RPMI7951 (cell line): ENCODE results near the gene ITGA1. TPM values are rescaled to one million over a fixed set of nuclear protein-coding genes. Genes with fewer than 3 reads are reported as not detected.
A peak's percentile ranks its signal among the peaks of the same experiment; 100 is the strongest.
"Not testable (repeated sequence)": the region's sequence is repeated elsewhere in the genome, so short reads cannot be mapped to it uniquely, and the experiment has no call there.

Source experiments
- DNase-seq: peaks from one replicate; pipeline ENCODE4 v3.0.0-alpha.2; 2012; ENCODE audit warnings: low read depth
- total RNA-seq: library from RNA; depleted of rRNA; stranded (reverse); fragments of >200 nt; shearing (Covaris generic); gene quantifications from 2 replicates; pipeline ENCODE4 v1.2.3, GENCODE V29; 2014

Gene ITGA1
- total RNA-seq, 1 experiment from 2014 or later, result 47.7 TPM

DNA sequence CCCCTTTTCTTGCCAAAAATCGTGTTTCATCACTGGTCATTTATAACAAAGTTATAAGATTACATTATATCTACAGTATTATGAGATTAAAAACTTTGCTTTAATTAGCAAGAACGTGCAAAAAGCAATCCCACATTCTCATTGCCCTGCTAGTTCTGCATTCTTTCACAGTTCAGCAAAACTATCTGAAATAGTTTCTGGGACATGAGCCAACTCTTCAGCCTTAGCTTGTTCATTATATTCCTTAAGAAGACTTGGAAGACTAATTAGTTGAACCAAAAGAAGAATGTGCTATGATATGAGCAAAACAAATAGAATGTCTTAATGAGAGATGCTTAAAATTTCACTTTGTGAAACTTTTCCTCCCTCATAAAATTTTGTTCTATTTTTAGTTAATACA is 76.7 kb downstream of the ITGA1 start:
- peak; percentile 54 for DNase-seq

DNA sequence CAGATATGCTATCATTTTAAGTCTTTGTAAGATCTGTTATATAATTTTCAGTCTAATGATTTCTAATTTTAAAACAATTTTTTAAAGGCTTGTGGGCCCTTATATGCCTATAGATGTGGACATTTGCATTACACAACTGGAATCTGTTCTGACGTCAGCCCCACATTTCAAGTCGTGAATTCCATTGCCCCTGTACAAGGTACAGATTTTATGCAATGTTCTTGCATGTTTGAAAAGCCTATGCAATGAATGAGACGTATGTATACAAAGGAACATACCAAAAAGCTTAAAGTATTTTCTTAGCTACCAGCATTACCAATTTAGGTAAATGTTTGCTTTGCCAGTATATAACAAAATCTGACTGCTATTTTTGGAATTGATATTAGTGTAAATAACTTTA is 77.2 kb downstream of the ITGA1 start:
- DNase-seq, result no peak

DNA sequence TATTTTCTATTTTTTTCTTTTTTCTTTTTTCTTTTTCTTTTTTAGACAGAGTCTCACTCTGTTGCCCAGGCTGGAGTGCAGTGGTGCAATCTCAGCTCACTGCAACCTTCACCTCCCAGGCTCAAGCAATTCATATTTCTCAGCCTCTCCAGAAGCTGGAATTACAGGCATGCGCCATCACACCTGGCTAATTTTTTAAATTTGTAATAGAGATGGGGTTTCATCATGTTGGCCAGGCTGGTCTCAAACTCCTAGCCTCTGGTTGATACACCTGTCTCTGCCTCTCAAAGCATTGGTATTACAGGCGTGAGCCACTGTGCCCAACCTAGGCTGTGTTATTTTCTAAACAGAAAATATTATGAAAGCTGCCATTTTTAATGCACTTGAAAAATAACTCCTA is 78.3 kb downstream of the ITGA1 start:
- DNase-seq, result not testable (repeated sequence)

DNA sequence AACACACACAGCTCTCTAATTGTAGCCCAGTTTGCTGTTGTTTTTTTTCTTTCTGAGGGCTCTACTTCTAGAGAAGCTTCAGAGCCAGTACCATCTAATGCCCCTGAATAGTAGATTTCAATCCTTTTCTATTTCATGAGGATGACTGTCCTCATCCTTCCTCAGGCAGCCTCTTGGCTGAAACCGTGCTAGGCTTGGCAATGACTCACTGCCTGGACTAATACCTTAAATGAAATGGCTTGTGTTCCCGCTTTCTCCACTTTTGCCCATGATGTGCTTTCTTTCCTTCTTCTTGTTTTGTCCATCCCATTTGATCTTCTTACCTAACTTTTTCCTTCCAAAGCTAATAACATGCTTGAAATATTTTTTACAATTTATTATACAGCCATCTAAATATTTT is 80.1 kb downstream of the ITGA1 start:
- peak; percentile 42 for DNase-seq

DNA sequence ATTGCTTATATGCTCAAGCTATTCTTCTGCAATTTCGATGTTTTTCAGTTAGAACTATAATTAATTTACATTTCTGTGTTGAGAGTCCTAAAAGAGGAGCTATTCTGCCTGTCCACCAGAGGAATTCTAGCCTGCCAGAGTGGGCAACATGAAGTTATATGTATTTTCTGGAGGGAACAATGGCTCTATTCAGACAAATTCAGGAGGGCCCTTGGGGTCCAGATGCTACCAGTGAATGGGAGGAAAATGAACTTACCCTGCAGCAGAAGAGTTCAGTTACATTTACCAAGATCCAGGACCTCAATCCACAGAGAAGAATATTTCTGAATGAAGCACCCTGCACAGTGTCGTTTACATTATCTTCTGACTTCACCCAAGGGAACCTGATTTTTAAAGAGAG is 80.7 kb downstream of the ITGA1 start:
- DNase-seq, result no peak

DNA sequence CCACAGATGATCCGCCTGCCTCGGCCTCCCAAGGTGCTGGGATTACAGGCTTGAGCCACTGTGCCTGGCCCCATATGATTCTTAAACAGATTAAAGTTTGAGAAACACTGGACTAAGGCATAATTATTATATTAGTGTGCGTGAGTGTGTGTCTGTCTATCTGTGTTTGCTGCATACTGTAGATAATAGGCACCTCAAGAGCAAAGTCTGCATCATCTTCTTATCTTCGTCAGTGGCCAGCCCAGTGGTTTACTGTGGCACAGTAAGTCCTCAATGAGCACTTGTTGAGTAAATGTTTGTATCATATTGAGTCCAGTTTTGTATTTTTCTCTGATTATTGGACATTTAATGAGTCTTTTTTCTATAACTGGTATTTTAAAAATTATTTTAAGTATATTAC is 81.7 kb downstream of the ITGA1 start:
- no peak for DNase-seq

DNA sequence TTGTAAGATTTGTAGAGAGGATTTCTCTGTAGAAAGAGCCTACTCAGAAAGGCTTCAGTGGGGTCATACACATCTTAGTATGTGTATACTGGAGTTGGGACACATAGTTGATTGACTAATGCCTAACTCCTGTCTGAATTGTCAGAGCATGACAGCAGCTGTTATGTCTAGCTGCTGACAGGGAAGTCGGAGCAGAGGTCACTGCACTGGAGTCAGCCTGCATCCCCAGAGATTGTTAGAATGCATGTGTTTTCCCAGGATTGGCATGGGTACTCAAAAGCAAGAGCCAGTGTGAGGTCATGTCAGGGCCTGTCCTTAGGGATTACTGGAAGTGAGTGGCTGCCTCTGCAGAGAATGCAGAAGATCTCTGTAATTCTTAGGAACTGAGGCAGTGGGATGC is 82.7 kb downstream of the ITGA1 start:
- DNase-seq, result no peak

DNA sequence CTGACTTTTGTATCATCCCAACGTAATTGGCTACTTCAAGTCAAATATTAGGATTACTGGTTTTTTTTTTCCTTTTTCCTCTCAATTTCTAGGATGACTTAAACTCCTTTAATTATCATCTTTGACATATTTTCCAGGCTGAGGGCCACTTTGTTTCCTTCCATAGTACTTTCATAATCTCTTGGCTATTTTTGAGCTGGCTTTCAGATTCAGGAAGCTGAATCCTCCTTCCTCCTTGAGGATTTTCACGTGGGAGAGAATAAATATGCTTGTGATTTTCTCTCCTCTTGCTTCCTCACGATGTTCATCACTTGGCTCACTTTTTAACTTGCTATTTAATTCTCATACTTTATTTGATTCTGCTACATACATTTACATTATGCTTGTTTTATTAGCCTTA is 88.1 kb downstream of the ITGA1 start:
- no peak for DNase-seq

DNA sequence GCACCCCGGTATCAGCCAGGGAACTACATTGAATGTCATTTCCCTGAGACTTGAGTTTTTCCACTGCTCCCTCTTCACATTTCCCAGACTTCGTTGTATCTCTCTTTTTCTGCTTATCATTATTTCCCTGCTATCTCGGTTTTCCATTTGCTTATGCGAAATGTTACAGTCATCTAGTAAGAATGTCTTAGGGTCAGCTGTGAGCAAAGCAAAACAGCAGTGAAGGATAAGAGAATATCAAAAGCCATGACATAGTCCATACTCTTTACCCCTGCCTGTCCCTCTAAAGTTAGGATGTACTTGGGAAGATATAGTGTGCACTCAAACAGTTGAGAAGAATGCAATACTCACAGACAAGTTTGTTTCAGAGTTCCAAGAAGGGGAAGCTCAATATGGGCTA is 88.7 kb downstream of the ITGA1 start:
- no peak for DNase-seq

DNA sequence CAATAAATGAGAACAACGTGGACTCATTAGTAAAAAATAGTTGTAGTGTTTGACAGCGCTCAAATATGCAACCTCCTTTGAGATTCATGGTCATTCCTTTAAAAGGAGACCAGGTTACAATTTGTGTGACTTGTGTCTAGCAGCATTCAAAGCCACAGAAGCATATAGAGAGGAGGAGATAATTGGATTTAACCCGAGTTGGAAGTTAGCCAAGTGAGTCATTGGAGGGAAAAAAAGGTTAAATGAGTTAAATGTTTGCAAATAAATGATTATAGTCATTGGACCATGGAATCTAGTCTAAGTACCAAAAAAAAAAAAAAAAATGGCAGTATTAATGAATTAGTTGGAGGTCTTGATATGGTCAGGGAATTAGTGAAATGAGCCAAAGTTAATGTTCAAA is 90.9 kb downstream of the ITGA1 start:
- peak; percentile 75 for DNase-seq

DNA sequence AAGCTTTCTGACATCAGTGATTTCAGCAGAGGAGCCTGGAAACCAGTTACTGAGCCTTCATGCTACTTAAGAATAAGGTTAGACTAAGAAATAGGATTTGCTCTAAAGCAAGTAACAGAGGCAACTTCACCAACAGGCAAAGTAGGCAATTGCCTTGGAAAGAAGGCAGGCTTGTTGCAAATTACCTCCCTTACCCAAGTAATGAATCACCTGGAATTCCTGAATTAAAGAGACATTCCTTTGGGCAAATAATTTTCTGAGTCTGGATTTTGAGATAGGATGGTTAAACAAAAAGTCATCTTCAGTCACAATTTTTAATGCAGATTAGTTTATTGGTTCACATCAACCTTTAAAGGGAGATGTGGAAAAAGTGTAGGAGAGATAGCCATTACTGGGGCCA is 92.8 kb downstream of the ITGA1 start:
- DNase-seq, result no peak

DNA sequence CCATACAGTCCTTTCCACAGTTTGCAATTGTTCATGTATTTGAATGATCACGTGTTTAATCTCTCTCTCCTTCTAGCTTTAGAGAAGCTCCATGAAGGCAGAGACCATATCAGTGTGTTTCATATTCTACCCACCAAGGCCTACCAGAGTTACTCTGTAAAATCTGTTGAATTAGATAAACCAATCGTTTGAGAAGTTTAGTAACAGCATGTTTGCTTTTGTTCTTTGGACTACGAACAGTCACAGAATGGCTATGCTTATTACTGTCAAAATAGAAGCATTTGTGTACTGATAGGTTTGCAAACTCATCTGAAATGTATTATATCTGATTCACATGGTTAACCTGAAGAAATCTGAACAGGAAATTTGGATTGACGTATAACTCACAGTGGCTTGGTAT is 93.8 kb downstream of the ITGA1 start:
- DNase-seq, result no peak

DNA sequence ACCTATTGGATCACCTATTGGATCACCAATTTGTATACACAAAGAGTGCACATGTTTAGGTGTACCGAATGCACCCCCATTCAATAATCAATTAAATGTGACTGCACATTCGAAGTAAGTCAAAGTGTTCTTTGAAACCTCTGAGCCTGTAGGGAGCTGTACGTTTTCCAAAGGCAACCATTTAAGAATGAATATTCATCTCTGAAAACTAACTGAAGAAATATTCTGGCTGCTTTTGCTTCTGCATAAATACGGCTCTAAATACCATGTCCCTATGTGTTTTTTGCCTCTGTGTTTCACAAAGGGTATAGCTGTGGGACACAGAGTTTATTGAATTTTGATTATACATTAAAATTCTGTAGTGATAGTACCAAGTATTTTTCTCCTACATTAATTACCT is 95.4 kb downstream of the ITGA1 start:
- DNase-seq, result no peak

DNA sequence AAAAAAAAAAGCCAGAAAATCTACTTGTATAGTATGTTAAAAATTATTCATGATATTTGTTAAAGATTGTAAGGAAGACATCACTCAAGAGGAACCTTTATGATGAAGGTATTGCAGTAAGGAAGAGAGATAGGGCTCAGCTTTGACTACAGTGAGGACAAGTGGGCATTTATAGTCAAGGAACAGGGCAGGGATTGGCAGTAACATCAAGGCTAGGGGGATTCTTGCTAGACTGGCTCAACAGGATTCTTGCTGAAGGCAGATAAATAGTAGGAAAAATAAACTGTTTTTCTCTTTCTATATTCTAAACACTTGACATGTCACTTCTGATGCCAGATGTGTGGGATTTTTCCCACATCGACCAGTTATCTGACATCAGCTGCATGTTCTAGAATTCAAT is 96.7 kb downstream of the ITGA1 start:
- no peak for DNase-seq

DNA sequence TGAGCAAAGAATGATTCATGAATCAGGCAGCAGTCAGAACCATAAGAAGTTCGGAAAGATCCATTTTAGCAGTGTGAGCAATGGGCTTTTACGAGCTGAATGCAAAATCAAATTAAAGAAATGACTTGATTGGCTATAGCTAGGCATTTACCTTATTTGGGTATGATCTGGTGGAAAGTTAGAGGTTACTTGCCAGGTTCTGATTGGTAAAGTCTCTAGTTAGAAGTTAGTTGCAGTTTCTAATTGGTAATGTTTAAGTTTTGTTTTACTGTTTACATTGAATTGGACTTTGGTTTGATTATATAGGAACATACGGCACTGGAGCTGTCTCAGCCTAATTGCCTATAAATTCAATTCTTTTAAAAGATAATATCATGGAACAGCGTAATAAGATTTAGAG is 97.9 kb downstream of the ITGA1 start:
- no peak for DNase-seq

DNA sequence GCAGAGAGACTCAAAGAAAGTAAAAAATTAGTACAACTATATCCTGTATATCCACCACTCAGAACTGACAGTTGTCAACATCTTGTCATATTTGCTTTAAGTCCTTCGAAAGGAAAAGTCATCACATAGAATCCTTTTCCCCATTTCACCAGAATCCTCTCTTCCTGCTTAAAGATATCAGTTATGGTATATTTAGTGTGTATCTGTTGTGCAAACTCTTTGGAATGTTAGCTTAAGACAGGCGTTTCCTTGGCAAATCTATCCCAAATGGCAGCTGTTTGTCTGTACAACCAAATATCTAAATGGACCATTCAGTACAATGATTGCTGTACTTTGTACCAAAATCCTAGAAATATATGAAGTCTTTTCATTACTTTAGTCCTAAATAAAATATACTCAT is 98.5 kb downstream of the ITGA1 start:
- no peak for DNase-seq

DNA sequence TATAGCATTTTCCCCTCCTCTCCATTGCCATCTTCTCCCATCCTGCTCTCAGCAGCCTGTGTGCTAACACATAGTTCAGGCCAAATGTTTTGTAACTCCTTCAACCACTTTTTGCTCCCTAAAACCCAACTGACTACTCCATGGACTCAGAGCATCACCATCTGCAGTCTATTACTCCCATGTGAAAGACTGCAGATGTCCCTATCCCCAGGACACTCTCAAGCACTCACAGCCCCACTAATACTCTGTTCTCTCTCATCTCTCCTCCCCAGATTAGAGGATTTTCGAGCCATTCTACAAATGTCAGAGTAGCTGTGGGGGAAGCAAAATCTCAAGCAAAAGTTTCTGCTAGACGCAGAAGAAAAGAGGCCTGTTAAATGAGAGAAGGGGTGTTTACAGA is 99.3 kb downstream of the ITGA1 start:
- DNase-seq, result no peak

DNA sequence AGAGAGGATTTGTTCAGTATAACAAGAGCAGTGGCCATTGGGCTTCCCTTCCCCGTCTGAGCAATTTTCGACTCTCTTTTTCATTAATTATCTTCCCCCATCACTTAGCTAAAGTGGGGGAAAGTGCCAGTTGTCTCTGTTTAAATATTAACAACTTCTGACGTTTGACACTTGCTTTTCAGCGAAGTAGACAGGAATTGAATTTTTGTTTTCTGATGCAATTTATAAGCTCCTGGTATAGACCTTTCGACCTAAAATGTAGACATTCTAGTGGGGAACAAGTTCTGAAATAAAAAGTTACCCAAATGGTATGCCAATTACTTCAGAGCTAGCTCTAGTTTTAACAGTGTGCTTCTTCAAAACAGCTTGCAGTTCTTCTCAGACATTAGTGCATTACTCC is 100.6 kb downstream of the ITGA1 start:
- DNase-seq, result no peak

DNA sequence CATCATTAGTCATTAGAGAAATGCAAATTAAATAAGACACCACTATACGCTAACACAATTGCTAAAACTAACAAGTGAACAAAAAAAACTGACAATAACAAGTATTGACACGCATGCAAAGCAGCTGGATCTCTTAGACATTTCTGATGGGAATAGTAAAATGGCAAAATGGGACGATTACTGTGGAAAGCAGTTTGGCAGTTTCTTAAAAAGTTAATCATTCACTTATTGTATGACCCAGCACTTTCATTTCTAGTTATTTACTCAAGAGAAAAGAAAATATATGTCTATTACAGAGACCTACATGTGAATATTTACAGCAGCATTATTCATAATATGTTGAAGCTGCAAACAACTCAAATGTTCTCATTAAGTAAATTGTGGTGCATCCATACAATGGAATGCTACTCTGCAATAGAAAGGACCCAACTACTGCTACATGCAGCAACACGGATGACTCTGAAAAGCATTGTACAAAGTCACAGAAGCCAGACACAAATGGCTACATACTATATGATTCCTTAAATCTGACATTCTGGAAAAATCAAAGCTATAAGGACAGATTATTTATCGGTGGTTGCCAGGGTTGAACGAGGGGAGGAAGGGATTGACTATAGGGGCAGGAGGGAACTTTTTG is 104.6 kb downstream of the ITGA1 start:
- no peak for DNase-seq

DNA sequence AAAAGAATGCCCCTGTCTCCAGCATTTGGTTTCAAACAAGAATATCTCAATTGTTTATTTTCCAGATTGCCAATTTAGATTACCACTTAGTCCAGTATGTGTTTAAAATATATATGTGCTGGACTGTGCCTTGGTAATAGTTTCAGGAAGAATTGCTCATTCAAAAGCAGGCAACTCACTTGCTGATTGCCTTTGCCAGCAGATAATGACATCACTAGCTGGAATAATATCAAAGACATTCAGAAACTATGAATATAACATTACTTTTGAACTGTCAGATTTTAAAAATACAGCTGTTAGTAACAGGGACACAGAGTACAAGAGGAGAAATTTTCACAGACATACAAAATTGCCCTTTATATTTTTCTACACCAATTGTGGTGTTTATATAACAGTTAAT is 105.4 kb downstream of the ITGA1 start:
- peak; percentile 23 for DNase-seq

DNA sequence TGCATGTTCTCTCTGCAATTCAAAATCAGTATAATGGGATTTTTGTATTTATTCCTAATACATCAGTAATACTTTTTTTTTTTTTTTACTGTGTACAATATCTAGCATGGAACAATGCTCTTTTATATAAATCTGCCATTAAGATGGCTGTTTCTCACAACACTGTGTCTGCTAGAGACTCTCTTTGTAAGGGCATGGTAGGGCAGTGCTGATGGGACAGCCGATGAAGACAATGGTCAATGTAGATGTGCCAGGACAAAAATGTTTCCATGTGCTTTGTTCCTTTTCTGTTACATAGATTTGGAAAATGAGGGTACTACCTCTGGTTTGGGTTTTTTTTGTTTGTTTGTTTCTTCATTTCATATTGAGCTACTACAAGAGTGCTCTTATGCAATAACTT is 106.1 kb downstream of the ITGA1 start:
- no peak for DNase-seq

DNA sequence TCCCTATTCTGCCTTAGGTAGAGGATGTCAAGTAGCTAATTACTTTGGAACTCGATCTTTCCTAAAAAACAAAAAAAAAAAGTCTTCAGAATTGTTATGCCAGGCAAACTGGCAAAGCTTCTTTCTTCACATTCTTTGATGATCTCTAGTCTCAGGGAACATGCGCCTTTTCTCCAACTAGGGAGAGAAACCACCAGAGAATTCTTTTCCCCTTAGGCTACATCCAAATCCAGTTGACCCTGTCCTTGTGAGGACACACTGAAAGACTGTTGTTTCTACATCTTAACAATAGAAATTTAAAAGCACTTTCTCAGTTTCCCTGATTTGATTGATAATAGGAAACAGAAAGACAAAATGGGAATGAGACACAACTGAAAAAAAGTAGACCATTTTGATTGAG is 106.7 kb downstream of the ITGA1 start:
- no peak for DNase-seq

DNA sequence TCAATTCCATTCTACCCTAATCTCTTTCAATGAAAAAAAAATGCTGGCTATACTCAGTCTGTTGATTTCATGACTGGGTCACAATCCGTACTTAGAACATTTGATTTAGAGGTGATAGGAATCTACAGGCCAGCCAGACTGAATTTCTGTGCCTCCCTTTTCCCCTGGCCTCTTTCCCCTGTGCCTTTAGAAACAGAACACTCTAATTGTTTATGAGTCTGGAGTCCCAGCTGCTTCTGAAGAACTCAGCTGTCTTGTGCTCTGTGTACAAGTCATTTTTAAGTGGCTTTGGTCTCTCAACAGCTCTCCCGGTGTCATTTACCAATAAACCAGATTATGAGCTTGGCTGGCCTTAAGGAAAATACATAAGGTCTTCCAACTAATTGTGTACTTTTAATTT is 107.4 kb downstream of the ITGA1 start:
- DNase-seq, result no peak

DNA sequence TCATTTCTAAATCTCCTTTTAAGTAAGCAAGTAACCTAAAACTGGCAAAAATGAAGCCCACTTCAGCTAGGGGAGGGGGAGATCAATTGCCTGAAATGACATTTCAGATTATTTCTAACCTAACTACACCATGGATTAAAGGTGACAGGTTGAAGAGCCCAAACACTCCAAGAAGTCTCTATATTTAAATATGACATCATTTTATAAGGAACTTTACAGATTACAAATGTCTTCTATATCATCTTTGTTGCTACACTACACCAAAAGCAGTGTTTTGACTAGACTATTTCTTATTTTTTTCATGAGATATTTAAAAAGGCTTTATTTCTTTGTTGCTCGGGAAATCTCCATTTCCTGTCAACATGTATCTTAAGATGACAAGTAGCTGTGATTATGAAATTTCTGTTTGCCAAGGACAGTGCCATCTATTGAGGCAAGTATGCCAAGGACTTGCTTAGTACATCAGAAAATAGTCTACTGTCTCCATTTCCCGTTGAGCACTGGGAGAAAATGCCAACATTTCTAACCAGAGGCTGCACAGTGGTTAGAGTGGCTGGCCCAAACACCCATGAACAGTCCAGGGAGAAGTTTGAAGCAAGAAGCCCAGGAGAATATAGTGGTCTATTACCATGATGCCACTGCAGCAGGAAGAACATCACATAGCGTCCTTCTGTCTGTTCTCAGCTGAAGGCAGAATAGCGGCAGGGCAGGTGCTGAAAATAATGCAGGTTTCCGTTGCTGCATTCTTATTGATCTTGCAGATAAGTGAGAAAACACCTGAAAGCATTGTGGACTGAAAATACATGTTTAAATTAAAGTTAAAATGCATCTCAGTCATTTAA is 108.1 kb downstream of the ITGA1 start:
- DNase-seq, result no peak
